Activated CD8-positive, alpha-beta T cell treated with anti-CD3 and anti-CD28 coated beads for 36 hours (primary cell): ENCODE data around the gene USP53. TPM values are rescaled to one million over a fixed set of nuclear protein-coding genes. Genes with fewer than 3 reads are reported as not detected.

Source experiments
- ATAC-seq: fragments of 200-7000 bp; cut with Tn5 transposase; one replicate; pipeline ENCODE4 v1.10.0; 2021; ENCODE audit warnings: mild to moderate bottlenecking, moderate library complexity
- CTCF ChIA-PET: fragments of 350-600 bp; sonication (Branson Sonifier 250); formaldehyde crosslinking; loops from one replicate; lab custom pipeline; 2021; ENCODE audit warnings: antibody characterized with exemption; lab: Charles Lee
- POLR2A ChIA-PET: fragments of 350-600 bp; sonication (Branson Sonifier 250); formaldehyde crosslinking; loops from one replicate; lab custom pipeline; 2021; ENCODE audit warnings: antibody characterized with exemption; lab: Charles Lee
- DNase-seq: peaks from one replicate; pipeline ENCODE4 v3.0.0-alpha.2; 2020
- H3K27ac Mint-ChIP-seq: one replicate; pipeline ENCODE4 v1.8.0; 2021; ENCODE audit warnings: mild to moderate bottlenecking, mixed read lengths
- H3K27me3 Mint-ChIP-seq: one replicate; pipeline ENCODE4 v1.8.0; 2021; ENCODE audit warnings: mixed read lengths
- H3K36me3 Mint-ChIP-seq: one replicate; pipeline ENCODE4 v1.8.0; 2021; ENCODE audit warnings: low read depth, mixed read lengths
- H3K4me1 Mint-ChIP-seq: one replicate; pipeline ENCODE4 v1.8.0; 2021; ENCODE audit warnings: low read depth, mixed read lengths
- H3K4me3 Mint-ChIP-seq: one replicate; pipeline ENCODE4 v1.8.0; 2021; ENCODE audit warnings: mild to moderate bottlenecking, moderate library complexity, mixed read lengths
- H3K9me3 Mint-ChIP-seq: one replicate; pipeline ENCODE4 v1.8.0; 2021; ENCODE audit warnings: mixed read lengths
- intact Hi-C: fragments of 100-400 bp; cut with micrococcal nuclease; formaldehyde crosslinking; loops from one replicate; pipeline ENCODE4 v1.10.0; 2022
- total RNA-seq, 2 experiments: library from RNA; stranded (reverse); gene quantifications; one replicate each; pipeline ENCODE4 v1.2.3, GENCODE V29; 2021
- TF ChIP-seq, protein P1 (sequence below): fragments of 200-600 bp; IDR thresholded peaks from one replicate; pipeline ENCODE4 v1.8.0; 2022; ENCODE audit warnings: antibody characterized with exemption, mild to moderate bottlenecking

Gene USP53
- total RNA-seq, 2 experiments from 2014 or later, result 14.4 to 15.8 TPM

DNA sequence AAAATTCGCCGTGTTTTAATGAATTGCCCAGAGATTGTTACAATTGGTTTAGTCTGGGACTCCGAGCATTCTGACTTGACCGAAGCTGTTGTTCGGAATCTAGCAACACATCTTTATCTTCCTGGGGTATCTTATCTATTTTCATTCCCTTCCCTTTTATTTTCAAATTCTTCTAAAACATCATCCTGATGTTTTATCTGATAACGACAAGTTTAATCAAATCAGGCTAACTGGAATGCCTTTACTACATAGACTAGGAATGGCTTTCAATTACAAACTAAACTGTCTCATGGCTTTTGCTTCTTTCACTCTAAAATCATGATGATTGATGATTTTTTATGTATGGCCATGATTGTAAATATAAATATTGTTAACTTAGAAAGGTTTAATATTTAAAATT, 48.0 kb downstream of the USP53 start:
- intact Hi-C loops, result no loop called here
- ATAC-seq (no peak), DNase-seq (no peak)
- H3K9me3 Mint-ChIP-seq, result no peaks in the 10 kb centered on the region
- POLR2A ChIA-PET, result no interaction called here
- H3K36me3 Mint-ChIP-seq, result peaks cover 37% of the 10 kb centered on the region
- H3K4me1 Mint-ChIP-seq, result peaks cover 4% of the 10 kb centered on the region
- CTCF ChIA-PET, result no interaction called here
- H3K27ac Mint-ChIP-seq, result no peak overlapping the region
- TF ChIP-seq, protein P1, sequence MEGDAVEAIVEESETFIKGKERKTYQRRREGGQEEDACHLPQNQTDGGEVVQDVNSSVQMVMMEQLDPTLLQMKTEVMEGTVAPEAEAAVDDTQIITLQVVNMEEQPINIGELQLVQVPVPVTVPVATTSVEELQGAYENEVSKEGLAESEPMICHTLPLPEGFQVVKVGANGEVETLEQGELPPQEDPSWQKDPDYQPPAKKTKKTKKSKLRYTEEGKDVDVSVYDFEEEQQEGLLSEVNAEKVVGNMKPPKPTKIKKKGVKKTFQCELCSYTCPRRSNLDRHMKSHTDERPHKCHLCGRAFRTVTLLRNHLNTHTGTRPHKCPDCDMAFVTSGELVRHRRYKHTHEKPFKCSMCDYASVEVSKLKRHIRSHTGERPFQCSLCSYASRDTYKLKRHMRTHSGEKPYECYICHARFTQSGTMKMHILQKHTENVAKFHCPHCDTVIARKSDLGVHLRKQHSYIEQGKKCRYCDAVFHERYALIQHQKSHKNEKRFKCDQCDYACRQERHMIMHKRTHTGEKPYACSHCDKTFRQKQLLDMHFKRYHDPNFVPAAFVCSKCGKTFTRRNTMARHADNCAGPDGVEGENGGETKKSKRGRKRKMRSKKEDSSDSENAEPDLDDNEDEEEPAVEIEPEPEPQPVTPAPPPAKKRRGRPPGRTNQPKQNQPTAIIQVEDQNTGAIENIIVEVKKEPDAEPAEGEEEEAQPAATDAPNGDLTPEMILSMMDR, result no peak
- H3K27me3 Mint-ChIP-seq, result no peaks in the 10 kb centered on the region
- no peak overlapping the region for H3K4me3 Mint-ChIP-seq

DNA sequence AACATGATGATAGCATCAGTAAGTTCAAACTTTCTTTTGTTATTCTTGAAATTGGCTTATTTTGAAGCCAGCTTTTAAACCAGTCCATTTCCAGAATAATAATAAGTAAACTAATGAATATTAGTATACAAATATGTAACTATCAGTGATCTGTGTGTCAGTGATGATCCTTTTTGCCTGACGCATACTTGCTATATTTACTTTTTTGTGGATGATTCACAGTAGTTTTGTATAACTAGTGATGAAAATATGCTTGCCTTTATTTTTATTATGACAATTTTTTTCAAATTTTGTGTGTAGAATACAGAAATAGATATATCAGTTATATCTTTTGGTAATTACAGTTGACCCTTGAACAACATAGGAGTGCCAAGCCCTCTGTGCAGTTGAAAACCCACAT, 49.5 kb downstream of the USP53 start:
- TF ChIP-seq, protein P1, result no peak
- ChIA-PET POLR2A (no interaction called here), CTCF (no interaction called here)
- Mint-ChIP-seq H3K36me3 (peaks cover 44% of the 10 kb centered on the region), H3K9me3 (peaks cover 5% of the 10 kb centered on the region), H3K27me3 (no peaks in the 10 kb centered on the region), H3K4me1 (peaks cover 13% of the 10 kb centered on the region), H3K27ac (no peak overlapping the region), H3K4me3 (no peak overlapping the region)
- ATAC-seq (no peak), DNase-seq (no peak)
- intact Hi-C loops, result no loop called here

DNA sequence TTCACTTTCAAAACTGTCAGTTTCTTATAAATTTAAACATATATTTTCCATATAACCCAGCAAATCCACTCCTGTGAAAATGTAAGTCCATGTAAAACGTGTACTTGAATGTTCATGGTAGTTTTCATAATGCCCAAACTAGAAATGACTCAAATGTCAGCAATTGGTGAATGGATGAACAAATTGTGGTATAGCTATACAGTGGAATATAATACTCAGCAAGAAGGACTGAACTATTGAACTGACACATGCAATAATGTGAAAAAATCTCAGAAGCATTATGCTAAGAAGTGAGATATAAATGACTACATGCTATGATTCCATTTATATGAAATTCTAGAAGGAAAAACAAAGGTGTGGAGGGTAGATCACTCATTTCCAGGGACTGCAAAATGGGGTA, 52.2 kb downstream of the USP53 start:
- peak overlapping the region; percentile 70 for H3K27ac Mint-ChIP-seq
- H3K36me3 Mint-ChIP-seq, result peaks cover 38% of the 10 kb centered on the region
- H3K27me3 Mint-ChIP-seq, result no peaks in the 10 kb centered on the region
- peak; percentile 73 for ATAC-seq
- no peak for DNase-seq
- H3K4me3 Mint-ChIP-seq, result no peak overlapping the region
- peaks cover 13% of the 10 kb centered on the region for H3K4me1 Mint-ChIP-seq
- ChIA-PET CTCF (no interaction called here), POLR2A (interaction anchor here (0.8 kb wide), 1 partner anchor 185 kb away, joined by 3 read pairs; no protein-coding TSS in a partner anchor)
- TF ChIP-seq, protein P1, result no peak
- H3K9me3 Mint-ChIP-seq, result peaks cover 5% of the 10 kb centered on the region
- intact Hi-C loops, result no loop called here

DNA sequence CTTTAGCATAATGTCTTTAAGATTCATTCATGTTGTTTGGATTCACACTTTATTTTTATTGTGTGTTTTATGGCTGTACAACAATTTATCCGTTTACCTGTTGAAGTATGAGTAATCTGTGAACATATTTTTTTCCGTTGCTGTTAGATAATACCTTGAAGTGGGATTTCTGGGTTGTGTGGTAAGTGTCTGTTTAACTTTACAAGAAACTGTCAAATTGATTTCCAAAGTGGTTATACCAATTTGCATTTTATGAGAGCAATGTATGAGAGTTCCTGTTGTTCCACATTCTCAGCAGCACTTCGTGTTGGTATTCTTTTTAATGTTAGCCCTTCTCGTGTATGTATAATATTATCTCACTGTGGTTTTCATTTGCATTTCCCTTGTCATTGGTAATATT, 53.6 kb downstream of the USP53 start:
- CTCF ChIA-PET, result interaction anchor here (1.0 kb wide), 1 partner anchor 10 kb away, joined by 3 read pairs; no protein-coding TSS in a partner anchor
- H3K27me3 Mint-ChIP-seq, result no peaks in the 10 kb centered on the region
- no peak overlapping the region for H3K4me3 Mint-ChIP-seq
- intact Hi-C loops, result no loop called here
- peaks cover 5% of the 10 kb centered on the region for H3K9me3 Mint-ChIP-seq
- POLR2A ChIA-PET, result no interaction called here
- peaks cover 13% of the 10 kb centered on the region for H3K4me1 Mint-ChIP-seq
- TF ChIP-seq, protein P1, result no peak
- peaks cover 41% of the 10 kb centered on the region for H3K36me3 Mint-ChIP-seq
- DNase-seq (no peak), ATAC-seq (no peak)
- H3K27ac Mint-ChIP-seq, result peak overlapping the region; percentile 11

DNA sequence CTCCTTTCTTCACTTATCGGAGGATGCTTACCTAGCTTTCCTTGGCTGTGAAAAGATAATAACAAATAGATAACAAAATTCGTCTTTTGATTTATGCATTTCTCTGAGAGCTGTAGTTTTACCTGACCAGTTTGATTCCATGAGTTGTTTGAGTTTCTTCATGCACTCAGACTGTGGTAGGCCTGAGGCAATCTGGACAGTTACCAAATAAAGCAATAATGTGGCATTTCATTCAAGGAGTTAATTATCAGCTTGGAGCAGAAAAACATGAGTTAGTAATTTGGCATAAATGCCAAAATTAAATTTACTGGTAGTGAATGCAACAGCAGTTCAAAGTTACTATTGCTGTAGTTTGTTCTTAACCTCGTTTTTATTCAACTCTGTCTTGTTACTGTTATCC, 56.0 kb downstream of the USP53 start:
- no peak for DNase-seq
- no peak overlapping the region for H3K4me3 Mint-ChIP-seq
- ChIA-PET POLR2A (no interaction called here), CTCF (no interaction called here)
- no peak for ATAC-seq
- H3K27me3 Mint-ChIP-seq, result no peaks in the 10 kb centered on the region
- peaks cover 5% of the 10 kb centered on the region for H3K9me3 Mint-ChIP-seq
- TF ChIP-seq, protein P1, result no peak
- peaks cover 15% of the 10 kb centered on the region for H3K4me1 Mint-ChIP-seq
- intact Hi-C loops, result no loop called here
- peaks cover 54% of the 10 kb centered on the region for H3K36me3 Mint-ChIP-seq
- no peak overlapping the region for H3K27ac Mint-ChIP-seq
